ENCODE results near the gene ADAMTS3. TPM values are rescaled to one million over a fixed set of nuclear protein-coding genes. Genes with fewer than 3 reads are reported as not detected.

Gene ADAMTS3
- total and polyA plus RNA-seq, 3 donors from 2014 or later = 3.9 to 6.8 (median 5.3) TPM

GRCh38 chr4:72320223-72320948 is 248.6 kb downstream of the ADAMTS3 start:
- DNase-seq = no peak
- no peaks in the 10 kb centered on the region for H3K4me1 ChIP-seq
- no peak overlapping the region for H3K4me3 ChIP-seq
- intact Hi-C loops (cut with DNase I; ENCODE audit: low total_unique reads) = no loop called here
- no peaks in the 10 kb centered on the region for H3K9me3 ChIP-seq
- 83 to 90% methylated on average over 6 of the region's 6 CpGs for WGBS, 2 donors
- H3K36me3 ChIP-seq (ENCODE audit: low read depth, missing control alignments) = no peaks in the 10 kb centered on the region
- no peaks in the 10 kb centered on the region for H3K27me3 ChIP-seq
- TF ChIP-seq CTCF (IDR thresholded peaks at IDR 0.05) = no peak
- TF ChIP-seq POLR2A (IDR thresholded peaks at IDR 0.05) = no peak
- H3K27ac ChIP-seq = no peak overlapping the region

GRCh38 chr4:72319601-72320021 is 249.4 kb downstream of the ADAMTS3 start:
- no peak for DNase-seq
- Histone ChIP-seq H3K27ac (no peak overlapping the region), H3K36me3 (ENCODE audit: low read depth, missing control alignments) (no peaks in the 10 kb centered on the region), H3K9me3 (no peaks in the 10 kb centered on the region), H3K27me3 (no peaks in the 10 kb centered on the region), H3K4me1 (no peaks in the 10 kb centered on the region), H3K4me3 (no peak overlapping the region)
- TF ChIP-seq CTCF (IDR thresholded peaks at IDR 0.05) (no peak), POLR2A (IDR thresholded peaks at IDR 0.05) (no peak)
- WGBS, 2 donors = 81% methylated on average over 4 of the region's 4 CpGs
- intact Hi-C loops (cut with DNase I; ENCODE audit: low total_unique reads) = no loop called here

DNA sequence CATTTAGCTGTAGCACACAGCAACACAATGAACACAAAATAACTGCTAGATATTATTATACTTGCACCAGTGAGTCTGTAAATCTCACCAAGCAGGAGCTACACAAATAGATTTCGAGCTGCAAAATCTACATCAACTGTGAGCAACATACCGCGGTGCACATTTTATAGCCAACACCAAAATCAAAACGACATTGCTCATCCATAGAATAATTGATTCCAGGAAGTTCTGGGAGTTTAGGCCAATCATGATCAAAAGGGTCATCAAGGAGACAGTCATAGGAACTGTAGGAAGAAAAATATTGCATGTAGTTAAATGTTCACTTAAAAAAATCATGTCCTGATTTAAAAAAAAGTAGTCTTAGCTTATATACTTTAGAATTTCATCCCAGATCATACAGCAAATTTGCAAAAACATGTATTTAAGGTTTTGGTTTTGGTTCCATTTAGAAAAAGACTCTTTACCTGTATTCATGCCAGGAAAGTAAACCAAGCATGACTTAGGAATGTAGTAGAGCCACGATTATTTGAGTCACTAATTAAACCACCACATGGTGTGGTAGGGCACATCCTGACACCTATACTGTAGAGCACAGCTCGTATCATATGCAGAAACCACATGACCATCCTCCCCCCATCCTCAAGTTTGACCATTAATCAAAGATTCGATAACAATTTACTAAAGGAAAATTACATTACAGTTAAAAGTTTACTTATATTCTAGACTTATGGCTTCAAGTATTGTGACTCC is 250.4 kb downstream of the ADAMTS3 start:
- H3K4me1 ChIP-seq = no peaks in the 10 kb centered on the region
- H3K4me3 ChIP-seq = no peak overlapping the region
- 85 to 87% methylated on average over 7 of the region's 7 CpGs for WGBS, 2 donors
- intact Hi-C loops (cut with DNase I; ENCODE audit: low total_unique reads) = no loop called here
- no peak for DNase-seq
- H3K36me3 ChIP-seq (ENCODE audit: low read depth, missing control alignments) = no peaks in the 10 kb centered on the region
- no peaks in the 10 kb centered on the region for H3K9me3 ChIP-seq
- H3K27ac ChIP-seq = no peak overlapping the region
- TF ChIP-seq CTCF (IDR thresholded peaks at IDR 0.05) (no peak), POLR2A (IDR thresholded peaks at IDR 0.05) (no peak)
- no peaks in the 10 kb centered on the region for H3K27me3 ChIP-seq

DNA sequence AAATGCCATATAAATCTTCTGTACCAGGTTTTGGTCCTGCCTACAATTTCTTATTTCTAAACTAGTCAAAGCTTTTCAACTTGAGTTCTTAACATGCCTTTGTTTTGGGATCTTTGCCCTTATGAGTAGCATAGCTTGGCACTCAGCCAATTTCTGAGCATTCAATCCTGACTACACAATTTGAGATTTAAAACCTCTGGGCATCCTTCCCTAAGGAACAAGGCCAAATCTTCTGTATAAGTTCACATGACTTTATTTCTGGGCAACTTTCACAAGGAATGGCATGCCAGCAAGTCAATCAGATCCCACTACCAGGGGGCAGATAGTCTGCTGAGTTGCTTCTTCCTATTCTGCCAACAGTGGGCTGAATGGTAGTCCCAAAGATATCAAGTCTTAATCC is 254.2 kb downstream of the ADAMTS3 start:
- intact Hi-C loops (cut with DNase I; ENCODE audit: low total_unique reads) = no loop called here
- no peaks in the 10 kb centered on the region for H3K9me3 ChIP-seq
- DNase-seq = no peak
- H3K27ac ChIP-seq = no peak overlapping the region
- TF ChIP-seq POLR2A (IDR thresholded peaks at IDR 0.05) = no peak
- TF ChIP-seq CTCF (IDR thresholded peaks at IDR 0.05) = no peak
- no peaks in the 10 kb centered on the region for H3K27me3 ChIP-seq
- peaks cover 12% of the 10 kb centered on the region for H3K4me1 ChIP-seq
- no peaks in the 10 kb centered on the region for H3K36me3 ChIP-seq (ENCODE audit: low read depth, missing control alignments)
- no peak overlapping the region for H3K4me3 ChIP-seq
